Ectodermal cell (in vitro differentiated cells): Measurements from ENCODE around the gene ZC3H11A. TPM values are rescaled to one million over a fixed set of nuclear protein-coding genes. Genes with fewer than 3 reads are reported as not detected.
"Not testable (repeated sequence)": the region's sequence is repeated elsewhere in the genome, so short reads cannot be mapped to it uniquely, and the experiment has no call there.

Experiments used
- H3K27ac ChIP-seq: 2 replicates; pipeline ENCODE4 v1.7.0; 2013; ENCODE audit warnings: mild to moderate bottlenecking, low read depth, low read length; ENCODE audit not compliant: insufficient read depth, poor library complexity, severe bottlenecking
- H3K27me3 ChIP-seq: 2 replicates; pipeline ENCODE4 v1.7.0; 2013; ENCODE audit warnings: mild to moderate bottlenecking, low read length; ENCODE audit not compliant: insufficient read depth, control insufficient read depth, poor library complexity, severe bottlenecking
- H3K36me3 ChIP-seq: one replicate; pipeline ENCODE4 v1.7.0; 2013; ENCODE audit warnings: low read length; ENCODE audit not compliant: control insufficient read depth, insufficient read depth
- H3K4me1 ChIP-seq: one replicate; pipeline ENCODE4 v1.7.0; 2013; ENCODE audit warnings: low read length; ENCODE audit not compliant: control insufficient read depth, insufficient read depth
- H3K4me3 ChIP-seq: 2 replicates; pipeline ENCODE4 v1.7.0; 2013; ENCODE audit warnings: low read depth, low read length, control low read depth; ENCODE audit not compliant: insufficient read depth
- H3K9me3 ChIP-seq: 2 replicates; pipeline ENCODE4 v1.7.0; 2013; ENCODE audit warnings: mild to moderate bottlenecking, low read length, moderate library complexity; ENCODE audit not compliant: control insufficient read depth
- WGBS, 2 experiments: methylation state at CpG; one replicate each; pipeline ENCODE4 v1.1.7; 2013; ENCODE audit warnings: missing lambda C conversion rate in 2 of 2; 5-methylcytosine and 5-hydroxymethylcytosine counted together
- polyA plus RNA-seq, 4 experiments: library from polyadenylated mRNA; stranded (reverse); fragments of 50-300 nt; gene quantifications; one replicate each; pipeline ENCODE4 v1.2.3, GENCODE V29; 2013

The ZC3H11A gene
- polyA plus RNA-seq (2013, experiment 1 of 4) = 94.0 TPM
- polyA plus RNA-seq (2013, experiment 2 of 4) = 103 TPM
- polyA plus RNA-seq (2013, experiment 3 of 4) = 71.4 TPM
- polyA plus RNA-seq (2013, experiment 4 of 4) = 77.8 TPM

GRCh38 chr1:203795441-203796235 is at the start of gene ZC3H11A, which contains the start of gene ZBED6:
ZC3H11A (plus strand) TSS chr1:203795623; CDS start chr1:203817071, 21,448 bp downstream.
ZBED6 (plus strand) TSS chr1:203795623; CDS start chr1:203797523, 1,900 bp downstream.
- peak within 1 kb of the TSS; percentile 99 for H3K27ac ChIP-seq
- peaks cover 20% of the 10 kb centered on the region for H3K36me3 ChIP-seq
- no peaks in the 10 kb centered on the region for H3K27me3 ChIP-seq
- peak within 1 kb of the TSS; percentile 84 for H3K4me3 ChIP-seq
- WGBS, 2 experiments = 0 to 1% methylated on average over 57 to 58 of the region's 59 CpGs
- no peaks in the 10 kb centered on the region for H3K4me1 ChIP-seq
- no peaks in the 10 kb centered on the region for H3K9me3 ChIP-seq

GRCh38 chr1:203746281-203746680 is 49.1 kb upstream of the ZC3H11A start:
- Histone ChIP-seq H3K9me3 (no peaks in the 10 kb centered on the region), H3K27ac (no peak overlapping the region), H3K27me3 (no peaks in the 10 kb centered on the region), H3K4me3 (no peak overlapping the region), H3K4me1 (no peaks in the 10 kb centered on the region), H3K36me3 (no peaks in the 10 kb centered on the region)
- WGBS, 2 experiments = 94 to 95% methylated on average over 6 of the region's 6 CpGs

GRCh38 chr1:203751051-203751450 is 44.4 kb upstream of the ZC3H11A start:
- no peaks in the 10 kb centered on the region for H3K9me3 ChIP-seq
- no peak overlapping the region for H3K4me3 ChIP-seq
- H3K27ac ChIP-seq = no peak overlapping the region
- no peaks in the 10 kb centered on the region for H3K4me1 ChIP-seq
- WGBS, 2 experiments = 87 to 91% methylated on average over 3 of the region's 3 CpGs
- H3K36me3 ChIP-seq = no peaks in the 10 kb centered on the region
- no peaks in the 10 kb centered on the region for H3K27me3 ChIP-seq

- not testable (repeated sequence) for H3K27ac ChIP-seq
- WGBS, 2 experiments = 80 to 91% methylated on average over 4 to 5 of the region's 5 CpGs
Measured at GRCh38 chr1:203751618-203752361, 43.6 kb upstream of the ZC3H11A start.

GRCh38 chr1:203754455-203754864 is 41.0 kb upstream of the ZC3H11A start:
- Histone ChIP-seq H3K27me3 (no peaks in the 10 kb centered on the region), H3K36me3 (no peaks in the 10 kb centered on the region), H3K9me3 (no peaks in the 10 kb centered on the region), H3K4me3 (no peak overlapping the region), H3K27ac (no peak overlapping the region), H3K4me1 (no peaks in the 10 kb centered on the region)
- 80 to 84% methylated on average over 4 of the region's 4 CpGs for WGBS, 2 experiments

More at GRCh38 chr1:203751618-203752361, 43.6 kb upstream of the ZC3H11A start:
- not testable (repeated sequence) for H3K36me3 ChIP-seq, H3K27me3 ChIP-seq, H3K4me3 ChIP-seq, H3K9me3 ChIP-seq, H3K4me1 ChIP-seq

GRCh38 chr1:203756036-203756435 is 39.4 kb upstream of the ZC3H11A start:
- Histone ChIP-seq H3K9me3 (no peaks in the 10 kb centered on the region), H3K4me3 (no peak overlapping the region), H3K27me3 (no peaks in the 10 kb centered on the region), H3K36me3 (no peaks in the 10 kb centered on the region), H3K4me1 (no peaks in the 10 kb centered on the region), H3K27ac (no peak overlapping the region)
- WGBS, 2 experiments = 92 to 94% methylated on average over 4 of the region's 4 CpGs

- H3K27me3 ChIP-seq, H3K36me3 ChIP-seq, H3K27ac ChIP-seq, H3K4me3 ChIP-seq, H3K9me3 ChIP-seq, H3K4me1 ChIP-seq: not testable (repeated sequence)
- WGBS, 2 experiments = 96 to 98% methylated on average over 2 of the region's 2 CpGs
Measured at GRCh38 chr1:203758749-203759148, 36.7 kb upstream of the ZC3H11A start.

GRCh38 chr1:203760506-203760905 is 34.9 kb upstream of the ZC3H11A start:
- Histone ChIP-seq H3K27me3 (no peaks in the 10 kb centered on the region), H3K27ac (no peak overlapping the region), H3K4me1 (no peaks in the 10 kb centered on the region), H3K36me3 (no peaks in the 10 kb centered on the region), H3K9me3 (no peaks in the 10 kb centered on the region), H3K4me3 (no peak overlapping the region)
- 86 to 94% methylated on average over 3 of the region's 3 CpGs for WGBS, 2 experiments

- H3K27ac ChIP-seq = not testable (repeated sequence)
Measured at GRCh38 chr1:203761958-203762357, 33.5 kb upstream of the ZC3H11A start.

GRCh38 chr1:203763505-203763904 is 31.9 kb upstream of the ZC3H11A start:
- Histone ChIP-seq H3K4me1 (no peaks in the 10 kb centered on the region), H3K27ac (no peak overlapping the region), H3K27me3 (no peaks in the 10 kb centered on the region), H3K4me3 (no peak overlapping the region), H3K9me3 (no peaks in the 10 kb centered on the region), H3K36me3 (no peaks in the 10 kb centered on the region)
- WGBS, 2 experiments = 75 to 100% methylated on average over 1 of the region's 1 CpG

More at GRCh38 chr1:203761958-203762357, 33.5 kb upstream of the ZC3H11A start:
- 86 to 94% methylated on average over 7 of the region's 7 CpGs for WGBS, 2 experiments
- H3K4me1 ChIP-seq, H3K27me3 ChIP-seq, H3K9me3 ChIP-seq, H3K4me3 ChIP-seq, H3K36me3 ChIP-seq: not testable (repeated sequence)
